CD14-positive monocyte (primary cell): ENCODE results near the gene CDH13. TPM values are rescaled to one million over a fixed set of nuclear protein-coding genes. Genes with fewer than 3 reads are reported as not detected.

ENCODE experiments used
- DNase-seq, 3 donors: peaks; one replicate each; pipeline ENCODE4 v3.0.0-alpha.2; 2011 to 2022
- H2AFZ ChIP-seq: 2 replicates; pipeline ENCODE4 v1.6.0; 2012; ENCODE audit warnings: mild to moderate bottlenecking, low read depth, low read length, inconsistent platforms; ENCODE audit not compliant: insufficient read depth, poor library complexity, severe bottlenecking
- H3K27ac ChIP-seq, 2 donors: 1 replicate in 1 of 2; 2 replicates in 1 of 2; pipeline ENCODE4 v1.5.1; 2012 to 2013; ENCODE audit warnings: low read length in 2 of 2, control low read depth in 1 of 2, inconsistent platforms in 1 of 2, low read depth in 1 of 2, mild to moderate bottlenecking in 1 of 2
- H3K27me3 ChIP-seq, 2 donors: one replicate each; pipeline versions ENCODE4 v1.6.0 to v1.6.1; 2011 to 2013; ENCODE audit warnings: low read length in 2 of 2; ENCODE audit not compliant: control insufficient read depth in 2 of 2, insufficient read depth in 2 of 2
- H3K36me3 ChIP-seq, 2 donors: replicated peaks in 1 of 2; 1 replicate in 1 of 2; 2 replicates in 1 of 2; pipeline versions ENCODE4 v1.5.1 to v1.6.1; 2012 to 2013; ENCODE audit warnings: low read length in 2 of 2, control low read depth in 1 of 2, inconsistent platforms in 1 of 2, mild to moderate bottlenecking in 1 of 2; ENCODE audit not compliant: insufficient read depth in 2 of 2, control insufficient read depth in 1 of 2
- H3K4me1 ChIP-seq, 2 donors: 1 replicate in 1 of 2; 2 replicates in 1 of 2; pipeline versions ENCODE4 v1.5.1 to v1.6.1; 2012 to 2013; ENCODE audit warnings: low read length in 2 of 2, control low read depth in 1 of 2, inconsistent platforms in 1 of 2, mild to moderate bottlenecking in 1 of 2, moderate library complexity in 1 of 2; ENCODE audit not compliant: insufficient read depth in 2 of 2, control insufficient read depth in 1 of 2
- H3K4me2 ChIP-seq: replicated peaks from 2 replicates; pipeline ENCODE3; 2012; ENCODE audit warnings: low read length, moderate library complexity, mild to moderate bottlenecking; ENCODE audit not compliant: poor library complexity, severe bottlenecking; ENCODE audit errors: extremely low read depth
- H3K4me3 ChIP-seq, 3 experiments: fragments of 200-600 bp in 1 of 3; sonication (generic) in 1 of 3; replicated peaks in 1 of 3; 1 replicate in 2 of 3; 2 replicates in 1 of 3; pipeline ENCODE4 v1.5.1; 2011 to 2013; ENCODE audit warnings: low read length in 3 of 3, mild to moderate bottlenecking in 3 of 3, control low read depth in 2 of 3, low read depth in 2 of 3, inconsistent platforms in 1 of 3, moderate library complexity in 1 of 3
- H3K79me2 ChIP-seq: 2 replicates; pipeline ENCODE4 v1.6.0; 2012; ENCODE audit warnings: mild to moderate bottlenecking, control low read depth, inconsistent platforms, low read length, moderate library complexity; ENCODE audit not compliant: insufficient read depth
- H3K9ac ChIP-seq: 2 replicates; pipeline ENCODE4 v1.6.0; 2017; ENCODE audit warnings: low read length, mild to moderate bottlenecking; ENCODE audit not compliant: insufficient read depth, poor library complexity, severe bottlenecking
- H3K9me3 ChIP-seq, 2 donors: replicated peaks in 1 of 2; 1 replicate in 1 of 2; 2 replicates in 1 of 2; pipeline versions ENCODE4 v1.5.1 to v1.6.1; 2012 to 2013; ENCODE audit warnings: low read length in 2 of 2, control low read depth in 1 of 2; ENCODE audit not compliant: control insufficient read depth in 1 of 2, insufficient read depth in 1 of 2
- H4K20me1 ChIP-seq: 2 replicates; pipeline ENCODE4 v1.6.0; 2012; ENCODE audit warnings: mild to moderate bottlenecking, low read length, control low read depth, moderate library complexity; ENCODE audit not compliant: insufficient read depth
- H3K27ac Mint-ChIP-seq, 7 donors: one replicate each; pipeline ENCODE4 v1.8.0; 2020; ENCODE audit warnings: mild to moderate bottlenecking in 7 of 7, mixed read lengths in 7 of 7, moderate library complexity in 6 of 7, inconsistent platforms in 2 of 7
- H3K27me3 Mint-ChIP-seq, 3 donors: one replicate each; pipeline ENCODE4 v1.8.0; 2021 to 2022; ENCODE audit warnings: low read depth in 3 of 3, mild to moderate bottlenecking in 3 of 3, mixed read lengths in 3 of 3, moderate library complexity in 3 of 3, inconsistent platforms in 1 of 3
- H3K36me3 Mint-ChIP-seq, 2 donors: one replicate each; pipeline ENCODE4 v1.8.0; 2020; ENCODE audit warnings: mixed read lengths in 2 of 2, inconsistent platforms in 1 of 2, mild to moderate bottlenecking in 1 of 2
- H3K4me1 Mint-ChIP-seq: one replicate; pipeline ENCODE4 v1.8.0; 2020; ENCODE audit warnings: mild to moderate bottlenecking, mixed read lengths
- H3K4me3 Mint-ChIP-seq, 2 donors: one replicate each; pipeline ENCODE4 v1.8.0; 2020; ENCODE audit warnings: mild to moderate bottlenecking in 2 of 2, mixed read lengths in 2 of 2, moderate library complexity in 1 of 2
- H3K9me3 Mint-ChIP-seq, 7 donors: one replicate each; pipeline ENCODE4 v1.8.0; 2020 to 2022; ENCODE audit warnings: mixed read lengths in 7 of 7, mild to moderate bottlenecking in 6 of 7, moderate library complexity in 6 of 7, inconsistent platforms in 2 of 7
- CTCF ChIP-seq: fragments of 200-600 bp; IDR thresholded peaks from one replicate; pipeline ENCODE4 v1.8.0; 2022; ENCODE audit warnings: antibody characterized with exemption, mild to moderate bottlenecking
- WGBS: methylation state at CpG from one replicate; pipeline ENCODE4 v1.1.5; 2013; ENCODE audit warnings: missing lambda C conversion rate; ENCODE audit not compliant: insufficient coverage; 5-methylcytosine and 5-hydroxymethylcytosine counted together
- intact Hi-C, 2 donors: fragments of 100-400 bp; cut with micrococcal nuclease; formaldehyde crosslinking; loops; one replicate each; pipeline versions ENCODE4 v1.15.0 to v1.15.1; 2023
- polyA plus RNA-seq, 3 donors: library from polyadenylated mRNA; depleted of rRNA in 1 of 3; unstranded in 2 of 3; stranded (reverse) in 1 of 3; fragments of 300-500 nt in 2 of 3; fragments of >200 nt in 1 of 3; fragmentation: Illumina TruSeq in 2 of 3; gene quantifications; 1 replicate in 2 of 3; 2 replicates in 1 of 3; pipeline ENCODE4 v1.2.3, GENCODE V29; 2012 to 2021

Gene CDH13
- polyA plus RNA-seq, 3 donors = 0.13 to 0.19 TPM; not detected in 1

DNA sequence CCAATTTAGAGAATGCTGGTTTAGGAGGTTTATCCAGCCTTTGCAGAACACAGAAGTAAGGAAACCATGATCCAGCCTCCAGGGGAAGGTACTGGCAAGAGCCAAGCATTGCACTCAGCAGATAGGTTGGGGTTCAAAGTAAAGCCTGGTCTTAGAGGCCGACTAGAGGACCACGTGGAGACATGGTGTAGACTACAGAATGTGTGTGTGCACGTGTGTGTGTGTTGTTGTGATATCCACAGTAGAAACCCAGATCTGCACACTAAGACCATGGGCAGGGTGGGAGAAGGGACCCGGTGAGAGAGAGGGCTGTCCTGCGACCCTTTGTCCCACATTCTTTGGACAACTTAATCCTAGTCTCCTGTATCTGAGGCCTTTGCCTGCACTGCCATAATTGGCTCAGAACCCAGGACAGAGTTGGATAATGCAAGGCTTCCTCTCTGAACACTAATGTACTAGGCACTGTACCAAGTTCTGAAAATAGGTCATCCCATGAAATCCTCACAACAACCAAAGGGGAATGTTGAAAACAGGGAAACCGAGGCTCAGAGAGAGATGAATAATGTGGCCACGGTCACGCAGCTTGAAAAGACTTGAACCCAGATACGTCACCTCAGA, 855.9 kb downstream of the CDH13 start:
- Histone ChIP-seq H3K9ac (no peak overlapping the region), H3K4me1 (no peaks in the 10 kb centered on the region), H3K79me2 (no peaks in the 10 kb centered on the region), H4K20me1 (no peaks in the 10 kb centered on the region), H3K9me3 (no peaks in the 10 kb centered on the region), H3K4me3 (no peak overlapping the region), H3K36me3 (no peaks in the 10 kb centered on the region), H3K27me3 (no peaks in the 10 kb centered on the region), H2AFZ (no peak overlapping the region), H3K27ac (no peak overlapping the region), H3K4me2 (no peak overlapping the region)
- TF ChIP-seq CTCF = no peak
- Mint-ChIP-seq H3K4me1 (no peaks in the 10 kb centered on the region), H3K4me3 (no peak overlapping the region), H3K27me3 (peaks cover 0 to 4% (median 2%) of the 10 kb centered on the region in 3 donors), H3K9me3 (peaks cover 0 to 7% (median 0%) of the 10 kb centered on the region in 7 donors), H3K36me3 (no peaks in the 10 kb centered on the region), H3K27ac (no peak overlapping the region)
- DNase-seq = no peak
- WGBS = 55% methylated on average over 6 of the region's 9 CpGs
- intact Hi-C loops = no loop called here

DNA sequence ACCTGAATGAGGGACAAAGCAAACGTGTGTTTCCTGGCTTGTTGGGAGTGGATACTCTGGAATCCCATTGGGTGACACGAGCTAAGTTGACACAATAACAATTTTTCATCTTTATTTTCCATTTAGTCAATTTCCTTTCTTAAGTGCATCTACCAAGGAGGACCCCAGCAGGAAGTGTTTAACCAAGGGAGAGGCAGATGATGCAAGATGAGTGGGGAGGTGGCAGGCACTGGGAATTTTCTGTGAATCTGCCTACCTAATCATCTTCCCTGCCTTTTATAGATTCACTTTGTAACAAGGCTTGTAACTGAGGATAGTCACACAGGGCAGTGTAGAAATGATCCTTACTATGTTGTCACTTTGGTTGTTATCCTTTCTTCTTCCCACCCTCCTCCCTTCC, 863.3 kb downstream of the CDH13 start:
- H3K4me1 Mint-ChIP-seq = no peaks in the 10 kb centered on the region
- no peak overlapping the region for H3K9ac ChIP-seq
- H3K4me3 Mint-ChIP-seq = no peak overlapping the region
- no peak overlapping the region for H3K27ac Mint-ChIP-seq
- H3K27me3 Mint-ChIP-seq = peaks cover 2 to 6% (median 4%) of the 10 kb centered on the region in 3 donors
- TF ChIP-seq CTCF = no peak
- H3K9me3 Mint-ChIP-seq = peaks cover 0 to 5% (median 0%) of the 10 kb centered on the region in 7 donors
- H3K9me3 ChIP-seq = no peaks in the 10 kb centered on the region
- no peaks in the 10 kb centered on the region for H3K4me1 ChIP-seq
- no peaks in the 10 kb centered on the region for H3K36me3 ChIP-seq
- H3K4me2 ChIP-seq = no peak overlapping the region
- no peaks in the 10 kb centered on the region for H3K79me2 ChIP-seq
- intact Hi-C loops = no loop called here
- no peak for DNase-seq
- no peaks in the 10 kb centered on the region for H3K27me3 ChIP-seq
- no peak overlapping the region for H3K27ac ChIP-seq
- no CpG with 5 or more reads among the region's 2 CpGs for WGBS
- no peak overlapping the region for H3K4me3 ChIP-seq
- no peaks in the 10 kb centered on the region for H3K36me3 Mint-ChIP-seq
- no peak overlapping the region for H2AFZ ChIP-seq
- no peaks in the 10 kb centered on the region for H4K20me1 ChIP-seq
